Right renal cortex interstitium (tissue), 3 donors: ENCODE data around the gene GREM2. TPM values are rescaled to one million over a fixed set of nuclear protein-coding genes. Genes with fewer than 3 reads are reported as not detected.

Experiments used
- DNase-seq, 3 donors: peaks; one replicate each; pipeline ENCODE4 v3.0.0-alpha.2; 2013; ENCODE audit warnings: low read depth in 3 of 3, low spot score in 2 of 3
- polyA plus RNA-seq, 3 donors: library from polyadenylated mRNA; unstranded; fragments of 120-200 nt; gene quantifications; one replicate each; pipeline ENCODE4 v1.2.1, GENCODE V29; 2013; ENCODE audit not compliant: insufficient read length in 3 of 3

Gene GREM2
- polyA plus RNA-seq, 3 donors = 0.37 to 0.95 (median 0.83) TPM

DNA sequence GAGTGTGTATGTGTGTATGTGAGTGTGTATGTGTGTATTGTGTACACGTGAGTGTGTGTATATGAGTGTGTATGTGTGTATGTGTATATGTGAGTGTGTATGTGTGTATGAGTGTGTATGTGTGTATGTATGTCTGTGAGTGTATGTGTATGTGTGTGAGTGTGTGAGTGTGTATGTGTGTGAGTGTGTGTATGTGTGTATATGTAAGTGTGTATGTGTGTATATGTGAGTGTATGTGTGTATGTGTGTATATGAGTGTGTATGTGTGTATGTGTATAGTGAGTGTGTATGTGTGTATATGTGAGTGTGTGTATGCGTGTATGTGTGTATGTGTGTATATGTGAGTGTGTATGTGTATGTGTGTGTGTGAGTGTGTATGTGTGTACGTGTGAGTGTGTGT lies 49.2 kb downstream of the GREM2 start:
- no peak for DNase-seq

DNA sequence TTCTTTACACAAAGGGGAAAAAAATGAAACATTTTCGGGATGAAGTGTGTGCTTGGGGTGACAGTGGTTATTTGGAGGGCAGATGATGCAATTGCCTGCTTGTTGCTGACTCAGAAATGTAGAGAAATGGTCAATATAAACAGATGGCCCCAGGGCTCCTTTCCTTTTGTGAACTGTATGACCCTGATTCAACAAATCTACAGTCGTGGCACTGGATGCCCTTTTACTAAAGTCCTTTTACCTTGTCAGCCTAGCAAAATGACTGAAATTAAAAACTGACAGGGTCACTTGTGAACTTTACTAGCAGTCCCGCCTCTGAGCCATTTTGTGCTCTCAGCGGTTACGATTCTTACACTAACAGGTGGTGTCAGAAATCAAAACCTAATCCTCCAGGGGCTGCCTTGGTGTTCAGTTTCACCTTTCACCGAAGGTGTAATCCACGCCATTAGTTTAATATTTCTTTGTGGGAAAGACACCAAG lies 49.8 kb downstream of the GREM2 start:
- no peak for DNase-seq

DNA sequence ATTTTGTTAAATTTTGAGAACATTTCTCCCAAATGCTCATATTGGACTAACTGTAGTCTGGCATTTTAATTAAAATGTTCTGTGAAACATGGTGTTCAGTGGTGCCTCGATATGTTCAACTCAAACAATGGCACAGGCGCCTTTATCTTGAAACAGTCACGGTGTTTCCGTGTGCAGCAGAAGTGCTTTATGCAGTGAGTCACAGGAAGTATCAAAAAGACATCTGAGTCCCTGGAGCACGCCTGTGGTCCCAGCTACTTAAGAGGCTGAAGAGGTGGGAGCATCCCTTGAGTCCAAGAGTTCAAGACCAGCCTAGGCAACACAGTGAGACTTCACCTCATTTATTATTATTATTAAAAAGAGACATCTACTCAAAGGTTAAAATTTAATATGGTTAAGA lies 52.2 kb downstream of the GREM2 start:
- DNase-seq = no peak

DNA sequence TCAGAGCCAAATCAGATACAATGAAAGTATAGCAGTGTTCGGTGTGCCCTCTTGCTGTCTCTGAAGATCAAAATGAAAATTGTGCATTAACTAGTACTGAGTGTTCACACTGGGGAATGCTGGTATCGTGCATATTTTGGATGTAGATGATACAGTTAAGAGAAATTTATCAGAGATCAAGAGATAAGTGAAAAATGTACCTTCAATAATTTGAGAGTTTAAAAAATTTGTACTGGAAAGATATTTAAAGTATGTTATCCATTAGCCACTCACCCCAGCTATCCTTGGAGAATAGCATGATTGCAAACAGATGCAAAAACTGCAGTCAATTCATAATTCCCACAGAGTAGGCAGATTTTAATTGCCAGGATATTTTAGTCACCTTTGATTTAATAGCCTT lies 56.4 kb downstream of the GREM2 start:
- no peak for DNase-seq

DNA sequence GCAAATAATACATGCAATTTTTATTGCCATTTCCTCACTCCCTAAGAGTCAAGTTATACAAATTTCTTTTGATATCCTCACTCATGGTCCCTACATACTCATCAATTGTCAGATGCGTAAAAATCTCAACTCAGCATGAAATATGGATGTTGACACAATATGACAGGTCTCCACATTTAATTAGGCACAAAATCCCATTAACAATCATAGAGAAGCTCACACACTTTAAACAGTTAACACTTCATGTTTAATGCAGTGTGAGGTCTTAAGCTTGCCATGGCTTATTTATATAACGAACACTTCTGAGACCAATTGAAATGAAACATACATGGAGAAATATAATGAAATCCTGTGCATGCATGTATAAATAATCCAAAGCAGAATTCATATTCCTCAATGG lies 58.6 kb downstream of the GREM2 start:
- DNase-seq = no peak

DNA sequence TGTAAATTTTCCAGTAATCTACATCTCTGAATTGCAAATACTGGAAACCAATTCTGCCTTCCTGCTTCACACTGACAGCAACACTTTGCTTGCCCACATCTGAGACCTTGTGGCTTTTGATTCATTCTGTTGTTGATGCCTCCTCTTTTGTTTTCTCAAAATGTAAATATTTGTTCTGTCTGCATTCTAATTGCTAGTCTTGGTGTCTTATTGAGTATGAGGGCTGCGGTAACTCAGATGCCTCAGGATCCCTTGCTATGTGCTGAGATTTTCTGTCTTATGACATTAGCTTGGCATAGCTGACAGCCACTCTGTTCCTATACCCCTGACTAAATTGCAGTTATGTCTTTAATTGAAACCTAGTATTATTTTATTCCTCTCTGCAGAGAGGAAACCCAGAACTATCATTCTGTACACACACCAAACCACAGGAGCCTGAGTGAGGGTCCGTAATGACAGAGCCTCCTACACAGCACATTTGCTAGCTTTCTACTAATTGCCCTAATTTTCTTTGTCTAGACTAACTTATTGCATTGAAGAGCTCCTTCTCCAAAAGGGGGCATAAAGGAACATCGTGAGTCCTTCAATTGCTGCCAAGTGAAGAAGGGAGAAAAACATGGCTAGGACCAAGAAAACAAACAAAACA lies 72.1 kb downstream of the GREM2 start:
- no peak for DNase-seq

DNA sequence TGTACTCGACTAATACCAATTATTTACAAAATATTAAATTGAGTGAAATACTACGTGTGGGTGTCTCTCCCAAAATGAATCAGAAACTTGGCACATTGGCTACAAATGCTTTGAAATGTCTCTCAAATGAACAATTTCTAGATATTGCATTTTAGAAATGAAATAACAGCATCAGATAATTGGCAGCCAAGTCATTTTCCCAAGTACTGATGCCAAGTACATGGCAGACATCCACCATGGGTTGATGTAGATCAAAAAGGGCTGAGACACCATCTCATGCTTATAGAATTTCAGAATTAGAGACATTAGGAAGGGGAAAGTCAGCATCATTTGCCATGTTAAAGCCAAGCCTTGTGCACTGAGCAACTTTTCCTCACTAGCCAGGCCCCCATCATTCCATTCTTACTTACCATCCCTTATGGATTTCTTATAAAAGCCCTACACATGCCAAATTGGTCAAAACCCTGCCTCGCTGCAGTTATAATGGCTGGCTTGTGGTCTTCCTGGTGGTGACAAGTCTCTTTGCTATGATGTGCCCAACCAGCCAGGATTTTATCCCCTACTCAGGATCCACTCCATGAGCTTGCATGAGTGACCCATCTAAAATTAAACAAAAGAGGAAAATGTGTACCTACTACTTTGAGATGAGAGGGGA lies 73.1 kb downstream of the GREM2 start:
- no peak for DNase-seq

DNA sequence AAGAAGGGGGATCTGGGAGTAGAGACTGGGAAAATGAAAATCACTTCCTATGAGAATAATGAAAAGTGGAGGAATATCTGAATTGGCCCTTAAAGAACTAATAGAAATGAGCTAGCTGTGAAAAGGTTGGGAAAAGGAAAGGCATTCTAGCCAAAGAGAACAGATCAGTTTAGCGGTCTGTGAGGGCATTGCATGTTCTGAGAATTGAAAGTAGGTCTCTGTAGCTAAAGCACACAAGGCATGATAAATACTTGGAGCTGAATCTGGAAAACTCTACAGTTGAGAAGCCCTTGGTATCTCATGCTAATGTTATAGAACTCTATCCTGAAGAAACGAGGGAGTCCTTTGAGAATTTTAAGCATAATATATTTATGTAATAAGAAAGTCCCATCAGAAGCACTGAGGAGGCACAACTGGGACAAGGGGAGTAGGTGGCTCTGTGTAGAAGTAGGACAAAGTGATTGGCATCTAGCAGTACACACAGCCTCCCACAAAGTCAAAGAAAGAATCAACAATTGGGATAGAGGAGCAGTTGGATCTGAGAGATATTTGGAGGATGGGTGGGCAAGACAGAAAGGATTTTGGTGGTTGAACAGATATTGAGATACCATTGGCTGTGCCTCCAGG lies 78.7 kb downstream of the GREM2 start:
- no peak for DNase-seq

DNA sequence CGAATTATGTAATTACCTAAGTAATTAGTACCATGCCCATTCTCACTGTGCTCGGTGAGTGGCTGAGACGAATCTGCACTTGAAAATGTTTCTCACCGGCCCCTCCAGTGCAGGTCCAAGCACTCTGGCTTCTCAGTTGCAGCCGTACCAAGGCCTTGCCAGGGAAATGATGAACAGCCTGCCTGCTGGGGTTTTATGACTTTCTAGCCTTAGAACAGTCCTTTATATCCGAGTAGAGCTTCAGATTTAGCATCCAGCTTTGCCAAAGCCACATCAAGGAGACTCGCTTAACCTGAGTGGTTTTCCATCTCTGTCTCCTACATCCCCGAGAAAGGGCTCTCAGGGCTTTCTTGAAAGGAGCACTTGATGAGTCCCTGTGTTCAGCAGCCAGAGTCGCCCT lies 83.4 kb downstream of the GREM2 start:
- DNase-seq = no peak

DNA sequence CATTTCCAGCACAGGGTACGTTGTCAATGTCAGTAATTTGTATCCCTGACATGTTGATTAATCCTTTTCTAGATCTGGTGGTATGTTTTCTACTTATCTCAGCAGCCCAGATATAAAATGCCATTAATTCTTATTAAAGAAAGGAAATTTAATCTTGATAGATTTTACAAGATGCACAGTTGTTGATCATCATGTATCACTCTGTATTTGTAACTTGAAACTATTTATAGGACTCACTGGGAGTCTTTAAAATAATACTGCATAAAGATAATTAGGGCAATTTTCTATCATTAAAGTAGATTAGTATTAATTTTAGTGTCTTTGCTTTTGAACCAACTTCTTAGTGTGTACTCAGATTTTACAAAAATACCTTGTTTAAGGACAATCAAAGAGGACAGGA lies 84.9 kb downstream of the GREM2 start:
- no peak for DNase-seq

DNA sequence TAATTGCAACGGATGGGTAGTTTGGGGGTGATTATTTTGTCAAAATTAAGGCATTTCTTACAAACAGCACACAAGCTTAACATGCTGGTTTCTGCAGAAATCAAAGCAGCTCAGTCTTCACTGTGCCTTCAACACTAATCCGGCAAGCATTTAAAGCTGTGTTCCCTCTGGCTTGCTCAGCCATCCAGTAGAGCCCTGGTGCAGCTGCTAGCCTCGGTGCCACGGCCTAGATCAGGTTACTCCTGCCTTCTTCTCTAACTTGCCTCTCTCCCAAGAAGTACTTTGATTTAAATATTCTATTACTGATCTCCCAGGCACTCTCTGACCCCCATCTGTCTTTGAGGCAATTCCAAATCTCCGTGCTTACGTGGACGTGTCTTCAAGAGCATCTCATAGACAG lies 85.6 kb downstream of the GREM2 start:
- no peak for DNase-seq

DNA sequence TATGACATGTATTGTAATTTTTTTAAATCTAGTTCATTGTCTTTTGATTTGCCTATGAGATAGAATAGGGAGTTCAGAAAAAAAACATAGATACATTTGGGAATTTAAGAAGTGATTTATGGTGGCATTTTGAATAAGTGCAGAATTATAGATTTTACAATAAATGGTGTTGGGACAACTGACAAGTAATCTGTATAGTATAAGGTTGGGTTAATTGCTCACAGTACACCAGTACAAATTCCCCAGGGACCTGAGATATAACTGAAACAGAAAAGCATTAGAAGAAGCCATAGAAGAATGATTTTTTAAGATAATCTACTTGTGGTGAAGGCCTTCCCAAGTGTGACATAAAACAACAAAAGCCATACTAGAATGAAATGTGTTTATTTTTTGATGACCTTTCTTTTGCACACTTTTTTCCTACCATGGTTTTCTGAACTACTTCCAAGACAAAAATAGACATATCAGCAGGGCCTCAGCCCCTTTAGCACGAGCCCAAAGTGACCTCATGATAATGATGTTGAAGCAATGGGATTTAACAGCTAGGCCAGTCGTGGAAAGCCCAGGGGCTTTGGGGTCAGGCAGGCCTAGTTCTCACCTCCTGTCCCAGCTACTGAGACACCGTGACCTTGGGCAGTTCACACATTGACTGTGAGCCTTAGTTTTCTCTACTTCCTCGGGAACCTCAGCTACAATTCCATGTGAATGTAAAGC lies 87.4 kb downstream of the GREM2 start:
- DNase-seq = no peak

GRCh38 chr1:240522122-240522822 lies 89.7 kb downstream of the GREM2 start:
- DNase-seq = no peak

GRCh38 chr1:240517891-240518290 lies 94.1 kb downstream of the GREM2 start:
- no peak for DNase-seq

- DNase-seq = no peak
These were observed 95.9 kb downstream of the GREM2 start for GRCh38 chr1:240516069-240516468.

- DNase-seq = no peak
These were observed 96.5 kb downstream of the GREM2 start for GRCh38 chr1:240515505-240515904.

DNA sequence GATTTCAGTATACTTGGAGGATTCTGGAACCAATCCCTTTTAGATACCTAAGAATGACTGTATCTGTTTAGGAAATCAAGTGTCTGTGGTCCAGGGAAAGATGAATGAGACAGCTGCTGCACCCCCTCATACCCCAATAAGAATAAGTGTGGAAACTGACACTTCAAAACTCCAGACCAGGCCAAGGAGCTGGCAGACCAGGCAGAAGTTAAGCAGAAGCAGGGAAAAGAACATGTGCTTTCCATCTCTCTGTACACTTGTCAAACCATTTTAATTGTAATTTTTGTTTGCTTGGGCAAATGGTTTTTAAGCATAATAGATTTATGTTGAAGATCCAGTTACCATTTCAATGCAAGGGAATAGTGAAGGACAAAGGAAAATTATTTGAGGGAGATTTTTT lies 100.2 kb downstream of the GREM2 start:
- DNase-seq = no peak

DNA sequence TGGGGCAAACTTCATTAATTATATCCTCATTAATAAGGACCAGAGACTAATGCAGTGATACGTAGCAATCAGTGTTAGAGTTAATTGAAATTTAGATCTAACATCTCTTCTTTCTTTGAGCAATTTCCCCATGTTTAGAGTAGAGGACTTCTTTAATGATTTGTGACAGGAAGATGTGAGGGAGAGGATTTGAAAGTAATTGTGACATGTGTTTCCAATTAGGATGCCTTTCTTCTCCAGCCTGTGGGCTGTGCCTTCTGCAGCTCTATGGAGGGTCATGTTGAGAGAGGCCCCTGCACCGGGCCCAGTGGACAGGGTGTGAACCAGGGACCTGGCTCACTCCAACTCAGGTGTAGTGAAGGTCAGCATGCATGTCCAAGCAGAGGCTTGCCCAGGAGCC lies 103.0 kb downstream of the GREM2 start:
- no peak for DNase-seq

DNA sequence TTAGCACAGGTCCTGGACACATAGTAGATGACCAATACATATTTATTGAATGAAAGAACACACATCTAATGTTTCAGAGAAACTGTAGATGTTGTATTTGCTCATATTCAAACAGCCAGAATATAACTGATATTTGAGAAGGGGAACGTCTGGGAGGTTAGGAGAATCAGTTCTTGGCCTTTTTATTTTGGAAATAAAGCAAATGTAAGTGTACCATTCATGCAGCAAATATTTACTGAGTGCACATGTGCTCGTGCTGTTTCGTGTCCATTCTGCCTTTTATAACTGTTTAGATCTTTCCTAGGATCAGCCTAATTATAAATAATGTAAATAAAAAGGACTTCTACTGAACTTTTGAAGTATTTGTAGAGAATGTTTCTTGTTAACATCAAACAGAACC lies 103.8 kb downstream of the GREM2 start:
- no peak for DNase-seq

- no peak for DNase-seq
These were observed 105.8 kb downstream of the GREM2 start for GRCh38 chr1:240506176-240506575.

DNA sequence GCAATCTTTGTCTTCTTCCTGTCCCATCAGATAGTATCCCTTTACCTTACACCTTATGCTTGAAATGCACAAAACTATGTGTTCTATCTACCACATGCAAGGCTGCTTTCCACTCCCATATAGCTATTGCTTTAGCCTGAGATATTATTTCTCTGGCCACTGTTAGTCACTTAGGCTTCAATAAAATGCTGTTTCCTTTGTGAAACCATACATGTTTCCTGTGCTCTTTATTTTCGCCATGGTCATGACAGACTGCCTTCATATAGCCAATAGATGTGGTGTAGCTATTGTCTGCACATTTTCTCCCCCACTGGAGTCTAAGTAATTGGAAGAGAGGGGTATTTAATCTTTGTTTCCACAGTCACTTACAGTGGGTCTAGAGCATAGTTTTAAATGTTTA lies 108.4 kb downstream of the GREM2 start:
- no peak for DNase-seq
